GM12874 (cell line): ENCODE results near the gene SCLY.

ENCODE experiments used
- TF ChIP-seq, protein P1 (sequence below): IDR thresholded peaks from 2 replicates; pipeline ENCODE4 v1.5.1; 2011; ENCODE audit warnings: low read depth, mild to moderate bottlenecking, control low read depth, low read length, moderate library complexity; ENCODE audit not compliant: insufficient read depth

The SCLY gene

GRCh38 chr2:238022594-238023157 is 38.1 kb upstream of the SCLY start:
- TF ChIP-seq, protein P1, sequence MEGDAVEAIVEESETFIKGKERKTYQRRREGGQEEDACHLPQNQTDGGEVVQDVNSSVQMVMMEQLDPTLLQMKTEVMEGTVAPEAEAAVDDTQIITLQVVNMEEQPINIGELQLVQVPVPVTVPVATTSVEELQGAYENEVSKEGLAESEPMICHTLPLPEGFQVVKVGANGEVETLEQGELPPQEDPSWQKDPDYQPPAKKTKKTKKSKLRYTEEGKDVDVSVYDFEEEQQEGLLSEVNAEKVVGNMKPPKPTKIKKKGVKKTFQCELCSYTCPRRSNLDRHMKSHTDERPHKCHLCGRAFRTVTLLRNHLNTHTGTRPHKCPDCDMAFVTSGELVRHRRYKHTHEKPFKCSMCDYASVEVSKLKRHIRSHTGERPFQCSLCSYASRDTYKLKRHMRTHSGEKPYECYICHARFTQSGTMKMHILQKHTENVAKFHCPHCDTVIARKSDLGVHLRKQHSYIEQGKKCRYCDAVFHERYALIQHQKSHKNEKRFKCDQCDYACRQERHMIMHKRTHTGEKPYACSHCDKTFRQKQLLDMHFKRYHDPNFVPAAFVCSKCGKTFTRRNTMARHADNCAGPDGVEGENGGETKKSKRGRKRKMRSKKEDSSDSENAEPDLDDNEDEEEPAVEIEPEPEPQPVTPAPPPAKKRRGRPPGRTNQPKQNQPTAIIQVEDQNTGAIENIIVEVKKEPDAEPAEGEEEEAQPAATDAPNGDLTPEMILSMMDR, result no peak

DNA sequence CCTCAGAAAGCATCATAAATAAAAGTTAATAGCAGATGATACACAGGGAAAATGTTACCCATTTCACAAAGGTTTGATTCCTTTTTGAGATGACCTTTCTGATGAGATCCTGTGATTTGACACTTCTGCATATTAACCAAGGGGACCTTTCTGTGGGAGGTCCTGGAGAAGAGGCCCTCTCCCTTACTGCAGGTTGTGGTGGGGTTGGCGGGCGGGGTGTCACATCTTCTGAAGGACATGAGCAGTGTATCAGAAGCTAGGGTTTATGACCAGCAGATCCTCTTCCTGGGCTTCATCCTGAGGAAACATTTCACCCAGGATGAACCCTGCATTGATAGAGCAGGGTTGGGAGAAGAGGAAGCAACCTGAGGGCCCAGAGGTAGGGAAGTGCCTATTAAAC is 37.2 kb upstream of the SCLY start:
- TF ChIP-seq, protein P1, result no peak

DNA sequence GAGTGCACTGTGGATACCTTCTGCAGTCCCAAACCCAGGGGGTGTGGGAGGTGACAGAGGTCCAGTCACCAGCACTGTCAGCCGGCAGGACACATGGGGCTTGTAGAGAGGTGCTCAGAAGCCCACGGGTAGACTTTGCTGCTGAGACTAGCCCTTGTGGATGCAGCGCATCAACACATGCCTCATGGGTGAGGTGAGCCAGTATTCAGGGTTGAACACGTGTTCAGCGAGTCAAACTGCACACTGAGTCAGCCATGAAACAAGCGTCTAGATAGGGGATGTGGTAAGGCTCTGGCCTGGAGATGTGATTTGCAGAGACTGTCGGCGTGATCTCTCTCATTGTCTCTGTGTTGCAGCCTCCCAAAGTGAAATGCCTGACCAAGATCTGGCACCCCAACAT is 35.8 kb upstream of the SCLY start:
- TF ChIP-seq, protein P1, result no peak

GRCh38 chr2:238025741-238026360 is 35.0 kb upstream of the SCLY start:
- TF ChIP-seq, protein P1, result no peak

- TF ChIP-seq, protein P1, result no peak
These were observed 33.7 kb upstream of the SCLY start for GRCh38 chr2:238027058-238027457.

DNA sequence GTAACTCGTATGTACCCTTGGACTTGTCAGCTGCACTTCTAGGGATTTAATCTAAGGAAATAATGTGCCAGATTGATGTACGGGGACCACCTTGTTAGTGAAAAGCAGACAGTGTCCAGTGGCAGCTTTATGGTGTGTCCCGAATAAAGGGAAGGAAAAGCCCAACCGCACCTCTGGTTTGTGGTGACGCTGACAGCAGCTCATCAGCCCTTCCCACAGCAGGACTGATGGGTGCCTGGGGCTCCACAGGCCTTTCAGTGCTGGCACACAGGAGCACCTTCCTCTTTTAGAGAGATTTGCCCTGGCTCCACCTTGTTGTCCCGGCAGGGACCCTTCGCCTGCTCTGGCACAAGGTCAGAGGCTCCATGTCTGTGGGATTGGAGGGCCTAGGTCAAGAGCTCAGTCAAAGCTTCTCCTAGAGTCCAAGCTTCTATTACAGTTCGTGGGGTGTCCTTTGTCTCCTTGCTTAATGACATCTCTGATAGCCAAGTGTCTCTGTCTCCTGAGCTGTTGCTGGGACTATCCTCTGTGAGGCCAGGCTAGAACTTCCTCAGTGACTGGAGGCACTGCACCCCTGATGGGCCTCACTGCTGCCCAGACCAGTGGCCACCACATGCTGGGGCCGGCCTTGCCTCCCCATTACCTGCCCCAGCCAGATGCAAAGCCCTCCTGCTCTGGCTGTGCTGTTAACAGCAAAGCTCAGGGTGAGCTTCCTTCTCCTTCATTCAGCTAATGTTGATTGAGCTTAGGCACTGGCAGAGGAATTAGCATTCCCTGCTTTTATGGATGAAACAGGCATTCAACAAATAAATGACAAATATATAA is 33.0 kb upstream of the SCLY start:
- TF ChIP-seq, protein P1, result no peak

- TF ChIP-seq, protein P1, result no peak
These were observed 30.9 kb upstream of the SCLY start for GRCh38 chr2:238029853-238030252.
